Sigmoid colon (tissue), 7 donors: ENCODE measurements around the gene CCDC172. TPM values are rescaled to one million over a fixed set of nuclear protein-coding genes. Genes with fewer than 3 reads are reported as not detected.
"Not testable (repeated sequence)": the region's sequence is repeated elsewhere in the genome, so short reads cannot be mapped to it uniquely, and the experiment has no call there.

Source experiments
- DNase-seq: peaks from one replicate; pipeline ENCODE4 v3.0.0-alpha.2; 2019
- H3K27ac ChIP-seq, 4 donors: fragments of 200-600 bp; sonication (generic); one replicate each; pipeline ENCODE4 v1.5.1; 2016 to 2019; ENCODE audit warnings: mild to moderate bottlenecking in 1 of 4
- H3K27me3 ChIP-seq, 3 donors: fragments of 200-600 bp; sonication (generic); one replicate each; pipeline ENCODE4 v1.5.1; 2019; ENCODE audit warnings: mild to moderate bottlenecking in 1 of 3
- H3K36me3 ChIP-seq, 4 donors: fragments of 200-600 bp; sonication (generic); one replicate each; pipeline ENCODE4 v1.5.1; 2016 to 2019
- H3K4me1 ChIP-seq, 4 donors: fragments of 200-600 bp; sonication (generic); one replicate each; pipeline ENCODE4 v1.5.1; 2017 to 2019
- H3K4me3 ChIP-seq, 4 donors: fragments of 200-600 bp; sonication (generic); one replicate each; pipeline ENCODE4 v1.5.1; 2017 to 2019; ENCODE audit warnings: mild to moderate bottlenecking in 2 of 4, moderate library complexity in 1 of 4
- H3K9me3 ChIP-seq, 4 donors: fragments of 200-600 bp in 3 of 4; sonication (generic) in 3 of 4; one replicate each; pipeline versions ENCODE4 v1.5.1 to v1.6.1; 2013 to 2019
- EP300 ChIP-seq, 4 donors: sonication (generic); formaldehyde crosslinking; IDR thresholded peaks; one replicate each; pipeline ENCODE4 v1.6.1; 2017; ENCODE audit warnings: antibody characterized with exemption in 4 of 4
- POLR2A ChIP-seq, 2 donors: fragments of 450-650 bp; IDR thresholded peaks; one replicate each; pipeline ENCODE4 v1.6.1; 2016; ENCODE audit warnings: antibody characterized with exemption in 2 of 2, mild to moderate bottlenecking in 2 of 2, moderate library complexity in 2 of 2
- POLR2AphosphoS5 ChIP-seq, 4 donors: sonication (generic); formaldehyde crosslinking; IDR thresholded peaks; one replicate each; pipeline ENCODE4 v1.6.1; 2017; ENCODE audit warnings: antibody characterized with exemption in 4 of 4
- WGBS, 2 donors: extraction: QIAGEN DNeasy Blood & Tissue Kit; methylation state at CpG; one replicate each; pipeline ENCODE4 v1.1.7; 2013; 5-methylcytosine and 5-hydroxymethylcytosine counted together
- intact Hi-C: fragments of 100-400 bp; cut with DNase I; formaldehyde crosslinking; loops from one replicate; pipeline ENCODE4 v1.15.1; 2023
- polyA plus RNA-seq, 3 donors: library from polyadenylated mRNA; stranded (reverse); fragments of 200-250 nt; gene quantifications; one replicate each; pipeline ENCODE4 v1.2.3, GENCODE V29; 2013
- total RNA-seq, 4 donors: library from RNA; depleted of rRNA; stranded (reverse); fragments of >200 nt; gene quantifications; one replicate each; pipeline ENCODE4 v1.1.0, GENCODE V29; 2016
- TF ChIP-seq, protein P1 (sequence below), 4 experiments: fragments of 450-650 bp in 3 of 4; fragments of 200-600 bp in 1 of 4; IDR thresholded peaks; one replicate each; pipeline ENCODE4 v1.5.1; 2016 to 2019; ENCODE audit warnings: antibody characterized with exemption in 4 of 4, mild to moderate bottlenecking in 3 of 4, moderate library complexity in 2 of 4
- donor health status: healthy with polysubstance abuse.
- donor health status: Bipolar disorder and iron deficiency.
- donor health status: healthy.

CCDC172 gene
- total and polyA plus RNA-seq, 7 donors, result not detected

DNA sequence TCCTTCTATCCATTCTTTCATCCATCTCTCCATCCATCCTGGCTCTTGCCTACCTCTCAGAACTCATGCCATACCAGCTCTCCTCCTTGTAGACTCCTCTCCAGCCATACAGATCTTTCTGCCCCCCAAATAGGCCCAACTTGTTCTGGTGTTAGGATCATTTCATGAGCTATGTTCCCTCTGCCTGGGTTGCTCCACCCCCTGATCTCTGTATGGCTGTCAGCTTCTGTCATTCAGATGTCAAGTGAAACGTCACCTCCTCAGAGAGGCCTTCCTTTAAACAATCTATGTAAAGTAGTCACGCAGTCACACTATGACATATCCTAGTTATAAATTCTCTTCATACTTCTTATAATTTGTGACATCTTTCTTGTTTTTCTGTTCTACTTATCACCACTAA, 61.1 kb downstream of the CCDC172 start:
- H3K4me1 ChIP-seq, result no peaks in the 10 kb centered on the region
- H3K27me3 ChIP-seq, result no peaks in the 10 kb centered on the region
- intact Hi-C loops, result loop anchor here (5.0 to 10.0 kb wide), 4 partner anchors 591 to 1221 kb away; no protein-coding TSS in a partner anchor
- WGBS, 2 donors, result 65 to 76% methylated on average over 2 of the region's 2 CpGs
- no peak overlapping the region for H3K4me3 ChIP-seq
- no peaks in the 10 kb centered on the region for H3K36me3 ChIP-seq
- no peaks in the 10 kb centered on the region for H3K9me3 ChIP-seq
- TF ChIP-seq POLR2AphosphoS5 (IDR thresholded peaks at IDR 0.05) (no peak), EP300 (IDR thresholded peaks at IDR 0.05) (no peak), POLR2A (IDR thresholded peaks at IDR 0.05) (no peak)
- TF ChIP-seq, protein P1, sequence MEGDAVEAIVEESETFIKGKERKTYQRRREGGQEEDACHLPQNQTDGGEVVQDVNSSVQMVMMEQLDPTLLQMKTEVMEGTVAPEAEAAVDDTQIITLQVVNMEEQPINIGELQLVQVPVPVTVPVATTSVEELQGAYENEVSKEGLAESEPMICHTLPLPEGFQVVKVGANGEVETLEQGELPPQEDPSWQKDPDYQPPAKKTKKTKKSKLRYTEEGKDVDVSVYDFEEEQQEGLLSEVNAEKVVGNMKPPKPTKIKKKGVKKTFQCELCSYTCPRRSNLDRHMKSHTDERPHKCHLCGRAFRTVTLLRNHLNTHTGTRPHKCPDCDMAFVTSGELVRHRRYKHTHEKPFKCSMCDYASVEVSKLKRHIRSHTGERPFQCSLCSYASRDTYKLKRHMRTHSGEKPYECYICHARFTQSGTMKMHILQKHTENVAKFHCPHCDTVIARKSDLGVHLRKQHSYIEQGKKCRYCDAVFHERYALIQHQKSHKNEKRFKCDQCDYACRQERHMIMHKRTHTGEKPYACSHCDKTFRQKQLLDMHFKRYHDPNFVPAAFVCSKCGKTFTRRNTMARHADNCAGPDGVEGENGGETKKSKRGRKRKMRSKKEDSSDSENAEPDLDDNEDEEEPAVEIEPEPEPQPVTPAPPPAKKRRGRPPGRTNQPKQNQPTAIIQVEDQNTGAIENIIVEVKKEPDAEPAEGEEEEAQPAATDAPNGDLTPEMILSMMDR (IDR thresholded peaks at IDR 0.05), result no peak
- no peak overlapping the region for H3K27ac ChIP-seq
- DNase-seq, result no peak

DNA sequence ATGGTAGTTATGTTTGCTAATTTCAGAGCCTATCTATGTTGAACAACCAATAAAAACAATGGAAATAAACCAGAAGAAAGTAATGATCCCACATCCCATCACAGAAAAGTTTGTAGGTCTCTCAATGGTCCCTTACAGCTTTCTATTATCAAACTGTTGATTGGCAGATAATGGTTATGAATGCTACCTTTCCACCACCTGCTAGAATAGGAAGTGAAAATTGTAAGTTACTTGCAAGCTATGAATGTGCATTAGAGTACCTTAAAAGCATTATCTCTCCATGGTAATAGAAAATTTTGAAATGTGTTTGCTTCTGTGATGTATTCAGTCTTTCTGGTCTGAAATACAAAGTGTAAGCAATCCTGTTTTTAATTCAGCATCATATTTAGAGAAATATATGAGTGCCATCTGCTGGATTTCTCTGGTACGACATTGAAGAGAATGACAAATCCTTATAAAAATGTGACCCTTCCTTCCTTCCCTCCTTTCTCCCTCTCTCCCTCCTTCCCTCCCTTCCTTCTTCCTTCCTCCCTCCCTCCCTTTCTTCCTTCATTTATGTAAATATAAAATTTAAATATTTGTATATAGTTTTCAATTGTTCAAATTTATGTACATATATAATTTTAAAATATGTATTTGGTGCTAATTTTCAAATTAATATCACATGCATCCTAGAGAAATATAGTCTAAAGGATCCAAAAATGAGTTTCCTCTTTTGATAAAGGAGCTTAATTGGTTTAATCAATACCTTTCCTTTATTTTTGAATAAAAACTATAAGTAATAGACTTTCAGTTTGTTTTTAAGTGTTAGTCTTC, 62.0 kb downstream of the CCDC172 start:
- TF ChIP-seq, protein P1 (IDR thresholded peaks at IDR 0.05), result peak; percentile 7 to 56 (median 42)
- TF ChIP-seq POLR2A (IDR thresholded peaks at IDR 0.05), result no peak
- TF ChIP-seq EP300 (IDR thresholded peaks at IDR 0.05), result no peak
- no peak for TF ChIP-seq POLR2AphosphoS5 (IDR thresholded peaks at IDR 0.05)
- Histone ChIP-seq H3K9me3 (no peaks in the 10 kb centered on the region), H3K27ac (no peak overlapping the region), H3K4me1 (no peaks in the 10 kb centered on the region), H3K4me3 (no peak overlapping the region), H3K36me3 (no peaks in the 10 kb centered on the region), H3K27me3 (no peaks in the 10 kb centered on the region)
- DNase-seq, result no peak
- intact Hi-C loops, result loop anchor here (5.0 to 10.0 kb wide), 4 partner anchors 591 to 1221 kb away; no protein-coding TSS in a partner anchor
- 2% methylated on average over 1 of the region's 1 CpG for WGBS, 2 donors

DNA sequence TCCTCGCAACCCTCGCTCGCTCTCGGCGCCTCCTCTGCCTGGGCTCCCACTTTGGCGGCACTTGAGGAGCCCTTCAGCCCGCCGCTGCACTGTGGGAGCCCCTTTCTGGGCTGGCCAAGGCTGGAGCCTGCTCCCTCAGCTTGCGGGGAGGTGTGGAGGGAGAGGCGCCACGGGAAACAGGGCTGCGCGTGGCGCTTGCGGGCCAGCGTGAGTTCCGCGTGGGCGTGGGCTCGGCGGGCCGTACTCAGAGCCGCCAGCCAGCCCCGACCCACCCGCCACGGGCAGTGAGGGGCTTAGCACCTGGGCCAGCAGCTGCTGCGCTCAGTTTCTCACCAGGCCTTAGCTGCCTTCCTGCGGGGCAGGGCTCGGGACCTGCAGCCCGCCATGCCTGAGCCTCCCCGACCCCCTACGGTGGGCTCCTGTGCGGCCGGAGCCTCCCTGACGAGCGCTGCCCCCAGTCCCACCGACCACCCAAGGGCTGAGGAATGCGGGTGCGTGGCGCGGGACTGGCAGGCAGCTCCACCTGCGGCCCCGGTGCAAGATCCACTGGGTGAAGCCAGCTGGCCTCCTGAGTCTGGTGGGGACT, 69.1 kb downstream of the CCDC172 start:
- WGBS, 2 donors, result 93 to 94% methylated on average over 43 of the region's 43 CpGs
- intact Hi-C loops, result not testable (repeated sequence)

DNA sequence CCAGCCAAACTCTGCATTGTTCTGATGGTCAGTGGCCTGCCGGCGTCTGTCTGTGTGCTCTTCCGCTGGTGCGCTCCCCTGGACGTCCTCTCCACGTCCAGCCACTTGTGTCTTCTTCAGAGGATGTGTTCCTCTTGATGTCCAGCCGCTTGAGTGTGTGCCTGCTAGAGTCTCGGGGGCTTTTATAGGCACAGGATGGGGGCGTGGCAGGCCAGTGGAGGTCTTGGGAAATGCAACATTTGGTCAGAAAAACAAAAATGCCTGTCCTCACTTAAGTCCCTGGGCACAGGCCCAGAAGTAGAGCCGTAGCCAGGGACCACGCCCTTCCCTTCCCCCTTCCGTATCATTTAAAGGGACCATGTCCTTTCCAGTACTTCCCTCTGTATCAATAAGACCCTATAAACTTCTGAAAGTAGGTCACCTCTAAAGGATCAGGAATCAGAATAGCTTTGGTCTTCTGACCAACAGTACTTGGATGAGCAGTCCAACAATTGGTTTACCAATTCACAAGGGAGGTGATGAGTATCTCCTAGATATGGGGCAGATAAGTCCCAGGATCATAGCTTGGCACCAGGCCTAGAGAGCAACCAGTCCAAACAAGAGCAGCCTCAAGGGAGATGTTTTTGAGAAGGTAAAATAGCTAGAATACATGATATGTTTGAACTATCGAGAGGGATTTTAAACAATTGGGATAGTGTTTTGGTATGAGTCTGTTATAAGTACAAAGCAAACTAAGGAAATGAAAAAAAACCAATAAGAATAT, 71.2 kb downstream of the CCDC172 start:
- H3K36me3 ChIP-seq, result no peaks in the 10 kb centered on the region
- H3K9me3 ChIP-seq, result no peaks in the 10 kb centered on the region
- intact Hi-C loops, result no loop called here
- 67 to 82% methylated on average over 13 of the region's 13 CpGs for WGBS, 2 donors
- no peaks in the 10 kb centered on the region for H3K27me3 ChIP-seq
- no peak for TF ChIP-seq POLR2A (IDR thresholded peaks at IDR 0.05)
- TF ChIP-seq, protein P1 (IDR thresholded peaks at IDR 0.05), result no peak
- no peak overlapping the region for H3K27ac ChIP-seq
- H3K4me1 ChIP-seq, result no peaks in the 10 kb centered on the region
- no peak for DNase-seq
- H3K4me3 ChIP-seq, result no peak overlapping the region

More for the DNA sequence above, 69.1 kb downstream of the CCDC172 start:
- DNase-seq, result peak; percentile 48
- H3K36me3 ChIP-seq, H3K27me3 ChIP-seq, H3K27ac ChIP-seq, H3K4me1 ChIP-seq, H3K9me3 ChIP-seq, H3K4me3 ChIP-seq: not testable (repeated sequence)

DNA sequence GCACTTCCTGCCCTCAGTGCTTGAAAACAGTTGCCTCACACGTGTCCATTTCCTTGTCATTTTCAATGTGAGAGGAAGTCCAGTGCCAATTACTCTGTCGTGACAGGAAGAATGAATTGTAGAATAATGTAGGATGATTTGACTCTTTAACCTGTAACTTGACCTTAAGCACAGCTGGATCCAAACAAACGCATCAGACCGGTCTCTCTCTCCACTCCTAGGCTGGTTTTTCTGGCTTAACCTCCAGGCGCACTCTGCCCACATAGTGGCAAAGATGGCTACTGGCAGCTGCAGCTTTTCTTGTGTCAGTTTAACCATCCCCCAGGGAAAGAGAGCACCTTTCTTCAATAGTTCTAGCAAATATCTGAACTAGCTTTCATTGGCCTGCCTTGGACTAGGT, 74.0 kb downstream of the CCDC172 start:
- no peak for TF ChIP-seq POLR2AphosphoS5 (IDR thresholded peaks at IDR 0.05)
- TF ChIP-seq POLR2A (IDR thresholded peaks at IDR 0.05), result no peak
- no peak for TF ChIP-seq EP300 (IDR thresholded peaks at IDR 0.05)
- TF ChIP-seq, protein P1 (IDR thresholded peaks at IDR 0.05), result no peak
- intact Hi-C loops, result no loop called here
- Histone ChIP-seq H3K9me3 (no peaks in the 10 kb centered on the region), H3K4me3 (no peak overlapping the region), H3K4me1 (no peaks in the 10 kb centered on the region), H3K27me3 (no peaks in the 10 kb centered on the region), H3K27ac (no peak overlapping the region), H3K36me3 (no peaks in the 10 kb centered on the region)
- 44% methylated on average over 5 of the region's 5 CpGs for WGBS, 2 donors
- no peak for DNase-seq
